ENCODE results near the gene PLXDC2.

- no peak for TF ChIP-seq EZH2 (IDR thresholded peaks at IDR 0.05; ENCODE audit: low read length, missing control alignments)
- no peak for TF ChIP-seq CTCF (conservative IDR thresholded peaks at IDR 0.05 in 1 of 2, IDR thresholded peaks at IDR 0.05 in 1 of 2; ENCODE audit: low read depth in 1 of 2, low read length in 2 of 2)
Observed at GRCh38 chr10:19947656-19948055, 131.4 kb downstream of the PLXDC2 start.
